22Rv1 (cell line): Measurements from ENCODE around the gene PRR5.

Experiments used
- H3K27ac ChIP-seq: fragments of 450-650 bp; 2 replicates; pipeline ENCODE4 v1.5.1; 2017
- ZFX ChIP-seq: fragments of 450-650 bp; IDR thresholded peaks from 2 replicates; pipeline ENCODE4 v1.6.1; 2017; ENCODE audit warnings: antibody characterized with exemption, borderline replicate concordance
- TF ChIP-seq, protein P1 (sequence below): fragments of 450-650 bp; IDR thresholded peaks from 2 replicates; pipeline ENCODE4 v1.5.1; 2017; ENCODE audit warnings: mild to moderate bottlenecking

Gene PRR5

DNA sequence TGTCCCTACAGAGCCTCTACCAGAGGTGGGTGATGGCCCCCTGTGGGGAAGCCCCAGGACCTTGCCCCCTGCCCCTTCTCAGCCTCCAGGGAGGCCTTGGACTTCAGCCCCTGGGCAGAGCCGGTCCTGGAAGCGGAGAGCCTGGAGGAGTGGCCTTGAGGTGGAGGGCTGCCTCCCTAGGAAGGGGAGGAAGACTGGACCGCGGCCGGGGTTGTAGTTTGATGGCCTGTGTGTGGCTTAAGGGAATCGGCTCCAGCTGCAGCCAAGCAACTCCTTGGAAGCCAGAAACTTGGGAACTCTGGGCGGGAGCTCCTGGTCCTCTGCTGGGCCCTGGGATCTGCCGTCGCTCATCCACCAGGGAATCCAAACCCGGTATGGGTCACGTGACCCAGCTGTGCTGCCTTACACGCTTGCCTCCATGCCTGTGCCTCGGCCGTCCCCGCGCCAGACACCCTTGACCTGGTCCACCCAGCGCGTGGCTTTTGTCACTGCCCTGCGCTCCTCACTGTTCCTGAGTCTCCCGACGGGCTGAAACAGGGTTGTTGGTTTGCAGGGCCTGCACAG, 26.8 kb downstream of the PRR5 start:
- H3K27ac ChIP-seq: no peak overlapping the region
- TF ChIP-seq ZFX: no peak
- TF ChIP-seq, protein P1, sequence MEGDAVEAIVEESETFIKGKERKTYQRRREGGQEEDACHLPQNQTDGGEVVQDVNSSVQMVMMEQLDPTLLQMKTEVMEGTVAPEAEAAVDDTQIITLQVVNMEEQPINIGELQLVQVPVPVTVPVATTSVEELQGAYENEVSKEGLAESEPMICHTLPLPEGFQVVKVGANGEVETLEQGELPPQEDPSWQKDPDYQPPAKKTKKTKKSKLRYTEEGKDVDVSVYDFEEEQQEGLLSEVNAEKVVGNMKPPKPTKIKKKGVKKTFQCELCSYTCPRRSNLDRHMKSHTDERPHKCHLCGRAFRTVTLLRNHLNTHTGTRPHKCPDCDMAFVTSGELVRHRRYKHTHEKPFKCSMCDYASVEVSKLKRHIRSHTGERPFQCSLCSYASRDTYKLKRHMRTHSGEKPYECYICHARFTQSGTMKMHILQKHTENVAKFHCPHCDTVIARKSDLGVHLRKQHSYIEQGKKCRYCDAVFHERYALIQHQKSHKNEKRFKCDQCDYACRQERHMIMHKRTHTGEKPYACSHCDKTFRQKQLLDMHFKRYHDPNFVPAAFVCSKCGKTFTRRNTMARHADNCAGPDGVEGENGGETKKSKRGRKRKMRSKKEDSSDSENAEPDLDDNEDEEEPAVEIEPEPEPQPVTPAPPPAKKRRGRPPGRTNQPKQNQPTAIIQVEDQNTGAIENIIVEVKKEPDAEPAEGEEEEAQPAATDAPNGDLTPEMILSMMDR: no peak

DNA sequence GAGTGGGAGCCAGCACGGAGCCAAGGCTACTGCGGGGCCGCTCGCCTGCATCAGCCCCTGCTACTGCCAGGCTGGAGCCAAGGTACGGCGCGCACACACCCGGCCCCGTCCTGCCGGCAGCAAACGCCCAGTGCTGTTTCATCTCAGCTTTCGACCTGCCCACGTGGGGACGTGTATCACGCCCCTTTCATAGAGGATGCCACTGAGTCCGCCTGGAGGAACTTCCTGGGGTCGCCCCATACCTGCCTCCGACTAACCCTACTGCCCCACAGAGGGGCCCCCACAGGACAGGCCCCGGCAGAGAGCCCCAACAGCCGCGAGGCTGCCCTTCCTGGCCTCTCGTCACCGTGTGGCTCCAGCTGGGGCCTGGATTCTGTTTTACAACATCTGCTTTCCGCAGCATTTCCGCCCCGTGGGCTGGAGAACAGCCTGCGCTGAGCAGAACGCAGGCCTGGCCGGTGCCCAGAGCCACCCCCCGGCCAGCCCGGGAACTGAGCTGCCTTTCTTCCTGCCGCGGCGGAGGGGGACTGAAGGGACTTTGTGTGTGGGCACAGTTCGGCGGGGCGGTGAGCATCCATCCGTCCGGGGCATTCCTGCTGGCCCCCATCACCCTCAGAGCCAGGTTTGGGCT, 27.5 kb downstream of the PRR5 start:
- no peak overlapping the region for H3K27ac ChIP-seq

DNA sequence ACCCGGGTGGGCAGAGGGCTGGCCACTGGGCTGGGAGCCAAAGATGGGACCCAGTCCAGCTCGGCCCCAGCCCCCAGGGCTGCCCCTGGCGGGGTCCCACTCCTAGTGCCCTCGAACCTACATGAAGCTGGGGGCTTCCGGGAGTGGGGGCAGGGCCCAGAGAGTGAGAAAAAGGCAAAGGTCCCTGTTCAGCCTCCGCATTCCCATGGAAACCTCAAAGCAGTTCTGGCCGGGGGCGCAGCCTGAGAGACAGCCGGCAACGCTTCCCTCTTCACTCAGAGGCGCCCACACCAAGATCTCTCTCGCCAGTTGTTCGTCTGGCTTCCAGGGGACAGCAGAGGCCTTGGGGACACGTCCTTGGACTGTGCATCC, 28.0 kb downstream of the PRR5 start:
- no peak for TF ChIP-seq ZFX
- TF ChIP-seq, protein P1: no peak
- H3K27ac ChIP-seq: no peak overlapping the region

More for the DNA sequence above, 27.5 kb downstream of the PRR5 start:
- TF ChIP-seq, protein P1: no peak
- no peak for TF ChIP-seq ZFX

DNA sequence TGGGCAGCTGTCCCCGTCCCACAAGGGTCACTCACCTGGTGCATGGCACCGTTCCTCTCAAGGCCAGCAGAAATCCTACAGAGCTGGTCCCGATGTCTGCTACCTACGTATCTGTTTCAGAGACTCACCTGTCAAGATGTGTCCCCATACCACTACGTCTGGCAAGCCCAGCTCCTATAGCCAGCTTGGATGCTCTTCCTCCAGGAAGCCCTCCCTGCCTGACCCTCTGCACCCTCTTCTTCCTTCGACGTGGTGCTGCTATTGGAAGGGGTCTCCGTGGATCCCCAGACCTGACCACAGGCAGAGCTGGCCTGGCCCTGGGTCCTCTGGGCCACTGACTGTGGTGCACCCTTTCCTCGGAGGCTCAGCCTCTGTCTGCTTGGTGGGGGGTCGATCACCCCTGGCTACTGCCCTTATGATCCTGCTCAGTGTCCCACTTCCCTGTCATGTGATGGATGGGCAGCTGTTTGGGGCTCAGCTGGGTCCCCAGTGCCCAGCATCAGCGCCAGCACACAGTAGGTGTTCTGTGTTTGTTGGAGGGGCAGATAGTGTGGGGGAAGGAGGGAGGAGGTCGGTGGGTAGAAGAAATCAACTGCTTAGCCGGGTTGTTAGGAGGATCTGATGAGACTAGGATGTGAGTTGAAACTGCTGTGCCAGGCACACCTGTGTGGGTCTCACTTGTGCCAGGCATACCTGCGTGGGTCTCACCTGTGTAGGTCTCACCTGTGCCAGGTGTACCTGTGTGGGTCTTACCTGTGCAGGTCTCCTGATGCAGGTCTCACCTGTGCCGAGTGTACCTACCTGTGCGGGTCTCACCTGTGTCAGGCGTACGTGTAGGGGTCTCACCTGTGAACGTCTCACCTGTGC, 28.7 kb downstream of the PRR5 start:
- TF ChIP-seq, protein P1: no peak
- TF ChIP-seq ZFX: no peak

DNA sequence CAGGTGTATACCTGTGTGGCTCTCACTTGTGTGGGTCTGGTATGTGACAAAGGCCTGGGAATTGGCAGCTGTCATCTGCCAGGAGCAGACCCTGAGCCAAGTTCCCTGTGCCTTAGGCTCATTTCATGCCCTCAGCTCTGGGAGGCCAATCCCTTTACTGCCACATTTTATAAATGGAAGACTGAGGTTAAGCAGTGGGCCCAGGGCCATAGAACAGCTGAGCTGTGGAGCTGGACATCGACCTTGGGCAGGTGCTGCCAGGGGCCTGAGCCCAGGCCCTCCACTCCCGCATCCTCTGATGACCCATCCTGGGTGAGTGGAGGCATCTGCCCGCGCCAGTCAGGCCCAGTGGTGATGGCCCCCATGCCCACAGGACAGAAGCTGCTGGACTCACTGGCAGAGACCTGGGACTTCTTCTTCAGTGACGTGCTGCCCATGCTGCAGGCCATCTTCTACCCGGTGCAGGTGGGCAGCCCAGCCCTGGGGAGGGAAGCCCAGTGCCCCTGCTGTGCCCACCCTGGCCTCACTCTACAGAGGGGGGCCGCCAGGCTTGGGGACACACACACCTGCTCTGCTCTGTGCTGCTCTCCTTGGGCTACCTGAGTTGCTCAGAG, 29.5 kb downstream of the PRR5 start:
- TF ChIP-seq, protein P1: no peak
- no peak for TF ChIP-seq ZFX
- no peak overlapping the region for H3K27ac ChIP-seq

More for the DNA sequence above, 28.7 kb downstream of the PRR5 start:
- no peak overlapping the region for H3K27ac ChIP-seq

DNA sequence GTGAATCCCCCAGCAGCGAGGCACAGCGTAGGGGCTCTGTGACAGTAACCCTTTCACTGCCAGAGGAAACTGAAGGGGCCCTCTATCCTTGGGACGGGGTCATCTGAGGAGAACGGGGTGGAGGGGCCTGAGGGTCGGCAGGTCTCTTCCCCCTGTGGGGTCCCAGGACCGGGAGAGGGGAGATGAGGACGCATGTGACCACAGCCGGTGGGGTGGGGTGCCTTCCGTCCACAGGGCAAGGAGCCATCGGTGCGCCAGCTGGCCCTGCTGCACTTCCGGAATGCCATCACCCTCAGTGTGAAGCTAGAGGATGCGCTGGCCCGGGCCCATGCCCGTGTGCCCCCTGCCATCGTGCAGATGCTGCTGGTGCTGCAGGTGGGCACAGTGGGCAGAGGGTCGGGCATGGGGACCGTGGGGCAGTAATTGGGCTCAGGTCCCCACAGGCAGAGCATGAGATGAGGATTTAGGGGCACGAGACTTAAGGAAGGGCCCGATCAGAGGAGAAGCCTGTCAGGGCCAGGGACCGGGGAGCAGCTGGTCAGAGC, 30.1 kb downstream of the PRR5 start:
- TF ChIP-seq, protein P1: no peak
- no peak for TF ChIP-seq ZFX
- no peak overlapping the region for H3K27ac ChIP-seq

DNA sequence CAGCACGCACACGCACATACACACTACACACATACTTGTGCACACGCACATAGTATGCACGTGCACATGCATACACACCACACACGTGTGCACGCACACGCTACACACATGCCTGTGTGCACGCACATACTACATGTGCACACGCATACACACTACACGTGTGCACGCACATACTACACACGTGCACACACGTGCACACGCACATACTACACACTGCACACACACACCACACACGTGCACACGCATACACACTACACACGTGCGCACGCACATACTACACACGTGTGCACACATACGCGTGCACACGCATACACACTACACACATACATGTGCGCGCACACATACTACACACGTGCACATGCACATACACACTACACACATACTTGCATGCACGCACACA, 30.7 kb downstream of the PRR5 start:
- no peak for TF ChIP-seq ZFX
- TF ChIP-seq, protein P1: no peak
- H3K27ac ChIP-seq: no peak overlapping the region
